K562 (cell line): ENCODE results near the gene STX2. TPM values are rescaled to one million over a fixed set of nuclear protein-coding genes. Genes with fewer than 3 reads are reported as not detected.
A peak's percentile ranks its signal among the peaks of the same experiment; 100 is the strongest.

ENCODE experiments used
- ATF6 ChIP-seq: sonication (generic); formaldehyde crosslinking; IDR thresholded peaks from 2 replicates; pipeline ENCODE4 v1.4.0; 2020; ENCODE audit warnings: mild to moderate bottlenecking, missing genetic modification reagents
- CTCFL ChIP-seq: IDR thresholded peaks from 2 replicates; pipeline ENCODE4 v1.6.1; 2011; ENCODE audit warnings: borderline replicate concordance, low read depth, mild to moderate bottlenecking, moderate library complexity, low read length; ENCODE audit not compliant: insufficient read depth, poor library complexity, severe bottlenecking
- E2F1 ChIP-seq: sonication (generic); formaldehyde crosslinking; IDR thresholded peaks from 2 replicates; pipeline ENCODE4 v1.8.1; 2023; ENCODE audit warnings: mild to moderate bottlenecking, missing genetic modification reagents, moderate library complexity
- GABPA ChIP-seq: fragments of 200-800 bp; sonication (Bioruptor generic); conservative IDR thresholded peaks from 2 replicates; pipeline ENCODE4 v1.6.1; 2016; ENCODE audit warnings: low read depth, missing genetic modification characterization, missing compliant biosample characterization
- HCFC1 ChIP-seq: IDR thresholded peaks from 2 replicates; pipeline ENCODE4 v1.6.1; 2012; ENCODE audit warnings: low read depth, low read length, improper control_type of control experiment
- HMG20A ChIP-seq: fragments of 450-650 bp; formaldehyde crosslinking; conservative IDR thresholded peaks from 2 replicates; pipeline ENCODE4 v1.4.0; 2020; ENCODE audit warnings: mild to moderate bottlenecking, mixed read lengths
- JUNB ChIP-seq: fragments of 450-650 bp; formaldehyde crosslinking; conservative IDR thresholded peaks from 2 replicates; pipeline ENCODE4 v1.4.0; 2020; ENCODE audit warnings: mild to moderate bottlenecking
- KHSRP ChIP-seq: fragments of 450-650 bp; IDR thresholded peaks from 2 replicates; pipeline ENCODE4 v1.6.1; 2017
- NCOA4 ChIP-seq: fragments of 450-650 bp; IDR thresholded peaks from 2 replicates; pipeline ENCODE4 v1.6.1; 2018; ENCODE audit warnings: mild to moderate bottlenecking; ENCODE audit not compliant: partially characterized antibody
- RERE ChIP-seq: sonication (generic); formaldehyde crosslinking; IDR thresholded peaks from 2 replicates; pipeline ENCODE4 v1.8.0; 2023; ENCODE audit warnings: missing genetic modification reagents, mild to moderate bottlenecking, borderline replicate concordance
- U2AF1 ChIP-seq: fragments of 200-400 bp; formaldehyde crosslinking; optimal IDR thresholded peaks from 2 replicates; pipeline ENCODE3; 2017; ENCODE audit warnings: mild to moderate bottlenecking, low read depth, low read length, moderate library complexity
- ZC3H11A ChIP-seq: IDR thresholded peaks from 2 replicates; pipeline ENCODE4 v1.6.1; 2012; ENCODE audit warnings: low read depth, low read length, improper control_type of control experiment
- ZNF174 ChIP-seq: fragments of 250-450 bp; sonication (Bioruptor Pico); IDR thresholded peaks from 2 replicates; pipeline ENCODE4 v1.4.0; 2020; ENCODE audit warnings: mild to moderate bottlenecking
- ZNF217 ChIP-seq: sonication (generic); formaldehyde crosslinking; IDR thresholded peaks from 2 replicates; pipeline ENCODE4 v1.8.0; 2022; ENCODE audit warnings: mild to moderate bottlenecking, missing genetic modification reagents
- ZNF707 ChIP-seq: fragments of 250-450 bp; sonication (Bioruptor Pico); conservative IDR thresholded peaks from 2 replicates; pipeline ENCODE4 v1.8.0; 2022; ENCODE audit warnings: inconsistent platforms, mild to moderate bottlenecking, moderate library complexity
- ZNF778 ChIP-seq: fragments of 450-650 bp; formaldehyde crosslinking; IDR thresholded peaks from 2 replicates; pipeline ENCODE4 v1.4.0; 2020; ENCODE audit warnings: mild to moderate bottlenecking, moderate library complexity
- polyA plus RNA-seq, 8 experiments: library from polyadenylated mRNA; depleted of rRNA in 4 of 8; stranded (reverse) in 5 of 8; unstranded in 3 of 8; fragments of >200 nt; fragmentation: Nextera tagmentation in 2 of 8; fragmentation: Illumina TruSeq in 1 of 8; extraction: Ambion mirVana in 2 of 8; extraction: Trizol in 1 of 8; gene quantifications; 2 replicates each; pipeline versions ENCODE4 v1.2.1 to v1.2.3, GENCODE V29; 2011 to 2014; ENCODE audit warnings: inconsistent platforms in 1 of 8, missing spikeins in 1 of 8
- total RNA-seq, 7 experiments: library from RNA; depleted of rRNA in 6 of 7; stranded (reverse); fragments of >200 nt in 6 of 7; fragmentation: Illumina TruSeq in 2 of 7; extraction: Trizol in 2 of 7; gene quantifications; 2 replicates each; pipeline versions ENCODE4 v1.2.1 to v1.2.3, GENCODE V29; 2011 to 2021; ENCODE audit warnings: low replicate concordance in 1 of 7

STX2 gene
- total and polyA plus RNA-seq, 9 of the 15 experiments (the other 6 are each of a cell fraction or from before 2014, with no cell fraction given) = 22.2 to 54.6 (median 30.8) TPM

- TF ChIP-seq RERE (CRISPR knock-in tag) = no peak
- no peak for TF ChIP-seq ZNF217 (CRISPR knock-in tag)
- TF ChIP-seq ZNF778 (CRISPR knock-in tag) = no peak
- no peak for TF ChIP-seq CTCFL
- TF ChIP-seq GABPA = peak; percentile 48; the same call in 1 of the 2 replicates
- no peak for TF ChIP-seq KHSRP
- no peak for TF ChIP-seq ZC3H11A
- no peak for TF ChIP-seq NCOA4
- no peak; the same call in 1 of the 2 replicates for TF ChIP-seq HCFC1
- no peak for TF ChIP-seq HMG20A (CRISPR knock-in tag)
- TF ChIP-seq ATF6 (CRISPR knock-in tag) = no peak
- TF ChIP-seq ZNF707 (CRISPR knock-in tag) = no peak
- TF ChIP-seq JUNB = no peak
- TF ChIP-seq ZNF174 (CRISPR knock-in tag) = no peak
- peak; percentile 80; the same call in 1 of the 2 replicates for TF ChIP-seq E2F1
- TF ChIP-seq U2AF1 = no peak
These were observed 32.5 kb upstream of the STX2 start, which contains the start of gene RAN (continued) for GRCh38 chr12:130871286-130872178.
